ENCODE data around the gene ARSG.

DNA sequence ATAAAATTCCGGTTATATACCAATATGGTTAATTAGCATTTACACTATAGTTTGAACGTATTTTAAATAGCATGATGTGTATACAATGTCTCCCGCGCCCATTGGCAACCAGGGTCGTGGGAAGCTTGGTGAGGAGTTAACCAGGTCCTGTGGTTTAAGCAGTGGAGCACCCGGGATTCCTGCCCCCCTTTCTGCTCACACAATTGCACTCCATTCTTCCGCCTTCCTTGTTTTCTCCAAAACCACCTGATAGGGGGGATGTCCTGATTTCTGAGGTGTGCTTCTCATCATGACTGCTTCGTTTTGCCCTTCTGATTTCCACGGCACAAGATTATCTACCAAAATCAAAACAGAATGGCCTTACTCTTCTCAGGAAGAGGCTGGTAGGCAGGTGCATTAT lies 130.2 kb downstream of the ARSG start:
- TF ChIP-seq, protein P1, sequence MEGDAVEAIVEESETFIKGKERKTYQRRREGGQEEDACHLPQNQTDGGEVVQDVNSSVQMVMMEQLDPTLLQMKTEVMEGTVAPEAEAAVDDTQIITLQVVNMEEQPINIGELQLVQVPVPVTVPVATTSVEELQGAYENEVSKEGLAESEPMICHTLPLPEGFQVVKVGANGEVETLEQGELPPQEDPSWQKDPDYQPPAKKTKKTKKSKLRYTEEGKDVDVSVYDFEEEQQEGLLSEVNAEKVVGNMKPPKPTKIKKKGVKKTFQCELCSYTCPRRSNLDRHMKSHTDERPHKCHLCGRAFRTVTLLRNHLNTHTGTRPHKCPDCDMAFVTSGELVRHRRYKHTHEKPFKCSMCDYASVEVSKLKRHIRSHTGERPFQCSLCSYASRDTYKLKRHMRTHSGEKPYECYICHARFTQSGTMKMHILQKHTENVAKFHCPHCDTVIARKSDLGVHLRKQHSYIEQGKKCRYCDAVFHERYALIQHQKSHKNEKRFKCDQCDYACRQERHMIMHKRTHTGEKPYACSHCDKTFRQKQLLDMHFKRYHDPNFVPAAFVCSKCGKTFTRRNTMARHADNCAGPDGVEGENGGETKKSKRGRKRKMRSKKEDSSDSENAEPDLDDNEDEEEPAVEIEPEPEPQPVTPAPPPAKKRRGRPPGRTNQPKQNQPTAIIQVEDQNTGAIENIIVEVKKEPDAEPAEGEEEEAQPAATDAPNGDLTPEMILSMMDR (IDR thresholded peaks at IDR 0.05; ENCODE audit: insufficient read depth, low read length, poor library complexity, severe bottlenecking) = no peak
- no peak for TF ChIP-seq EZH2phosphoT487 (conservative IDR thresholded peaks at IDR 0.05; ENCODE audit: low read length)

Data from SU-DHL-6 (cell line).